ENCODE measurements around the gene OTUD5. TPM values are rescaled to one million over a fixed set of nuclear protein-coding genes. Genes with fewer than 3 reads are reported as not detected.
"Not testable (repeated sequence)": the region's sequence is repeated elsewhere in the genome, so short reads cannot be mapped to it uniquely, and the experiment has no call there.

Gene OTUD5
- total RNA-seq, 3 donors from 2014 or later = 55.5 to 65.2 (median 57.8) TPM

DNA sequence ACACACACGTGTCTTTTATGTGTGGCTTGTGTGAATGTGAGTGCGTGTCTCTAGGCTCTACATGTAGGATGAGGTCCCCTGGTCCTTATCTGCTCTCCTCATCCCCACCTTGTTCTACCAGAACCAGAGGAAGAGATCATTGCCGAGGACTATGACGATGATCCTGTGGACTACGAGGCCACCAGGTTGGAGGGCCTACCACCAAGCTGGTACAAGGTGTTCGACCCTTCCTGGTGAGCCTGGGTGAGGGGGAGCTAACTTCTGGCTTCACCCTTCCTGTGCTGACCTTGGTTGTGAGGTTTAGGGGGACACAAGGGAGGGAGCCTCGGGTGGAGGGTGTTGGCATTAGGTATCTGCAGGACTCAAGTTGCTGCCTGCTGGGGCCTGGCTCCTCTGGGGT is 56.3 kb downstream of the OTUD5 start:
- Mint-ChIP-seq H3K27me3 (ENCODE audit: low read depth) (no peaks in the 10 kb centered on the region), H3K36me3 (ENCODE audit: insufficient read depth) (no peaks in the 10 kb centered on the region), H3K9me3 (no peaks in the 10 kb centered on the region), H3K4me1 (ENCODE audit: low read depth) (peaks cover 11% of the 10 kb centered on the region), H3K4me3 (no peak overlapping the region)
- no peak for ATAC-seq
- no peak for DNase-seq

DNA sequence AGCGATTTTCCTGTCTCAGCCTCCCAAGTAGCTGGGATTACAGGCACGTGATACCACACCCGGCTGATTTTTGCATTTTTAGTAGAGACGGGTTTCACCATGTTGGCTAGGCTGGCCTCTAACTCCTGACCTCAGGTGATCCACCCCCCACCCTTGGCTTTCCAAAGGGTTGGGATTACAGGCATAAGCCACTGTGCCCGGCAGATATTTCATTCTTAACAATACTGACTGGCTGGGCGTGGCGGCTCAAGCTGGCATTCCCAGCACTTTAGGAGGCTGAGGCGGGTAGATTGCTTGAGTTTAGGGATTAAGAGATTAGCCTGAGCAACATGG is 58.4 kb downstream of the OTUD5 start:
- Mint-ChIP-seq H3K27me3 (ENCODE audit: low read depth) (no peaks in the 10 kb centered on the region), H3K9me3 (no peaks in the 10 kb centered on the region), H3K36me3 (ENCODE audit: insufficient read depth) (peaks cover 1% of the 10 kb centered on the region), H3K4me1 (ENCODE audit: low read depth) (peaks cover 18% of the 10 kb centered on the region), H3K4me3 (peak overlapping the region; percentile 87)
- DNase-seq = no peak
- ATAC-seq = no peak

DNA sequence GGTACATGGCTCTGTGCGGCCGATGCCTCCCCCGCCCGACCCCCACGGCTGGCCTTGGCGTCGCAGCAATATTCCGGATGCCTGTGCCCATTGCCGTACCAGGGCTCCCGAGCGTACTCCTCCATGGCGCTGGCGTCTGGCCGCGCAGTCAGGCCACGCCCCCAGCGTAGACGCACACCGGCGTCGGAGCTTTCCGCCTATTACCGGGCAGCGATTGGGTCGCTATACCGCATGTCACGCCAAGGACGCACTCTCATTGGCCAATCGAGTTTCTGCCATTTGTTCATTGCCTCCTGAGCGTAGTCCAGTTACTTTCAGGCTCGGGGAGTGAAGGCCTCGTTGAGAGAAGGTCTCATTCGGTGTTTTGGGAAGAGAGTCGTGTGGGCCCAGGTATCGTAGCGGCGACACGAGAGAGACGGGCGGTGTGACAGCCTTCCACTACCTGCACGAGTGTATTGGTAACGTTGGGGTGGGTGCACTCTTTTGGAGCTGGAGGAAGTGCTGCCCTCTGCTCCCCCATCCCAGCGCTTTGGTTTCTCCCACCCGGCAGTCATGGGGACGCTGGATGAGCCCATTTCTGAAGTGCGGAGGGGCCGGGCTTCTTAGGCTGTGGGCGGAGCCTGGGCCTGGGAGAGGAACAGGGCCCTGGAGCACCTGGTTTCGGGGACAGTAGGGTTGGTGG is 59.6 kb downstream of the OTUD5 start, which contains the start of the genes PQBP1 and TIMM17B:
TSS of gene PQBP1 (plus strand) at position 306 of the 682 bp plus-strand sequence. CDS start 580 bp downstream, outside the sequence.
TSS of gene TIMM17B (minus strand) at position 144 of the 682 bp plus-strand sequence. CDS start at position 125, 19 bp downstream.
- Mint-ChIP-seq H3K36me3 (ENCODE audit: insufficient read depth) (peaks cover 1% of the 10 kb centered on the region), H3K9me3 (no peaks in the 10 kb centered on the region), H3K4me1 (ENCODE audit: low read depth) (peaks cover 18% of the 10 kb centered on the region), H3K4me3 (peak within 1 kb of the TSS; percentile 87), H3K27me3 (ENCODE audit: low read depth) (no peaks in the 10 kb centered on the region)
- DNase-seq (peak; percentile 79), ATAC-seq (peak; percentile 87 to 91)

DNA sequence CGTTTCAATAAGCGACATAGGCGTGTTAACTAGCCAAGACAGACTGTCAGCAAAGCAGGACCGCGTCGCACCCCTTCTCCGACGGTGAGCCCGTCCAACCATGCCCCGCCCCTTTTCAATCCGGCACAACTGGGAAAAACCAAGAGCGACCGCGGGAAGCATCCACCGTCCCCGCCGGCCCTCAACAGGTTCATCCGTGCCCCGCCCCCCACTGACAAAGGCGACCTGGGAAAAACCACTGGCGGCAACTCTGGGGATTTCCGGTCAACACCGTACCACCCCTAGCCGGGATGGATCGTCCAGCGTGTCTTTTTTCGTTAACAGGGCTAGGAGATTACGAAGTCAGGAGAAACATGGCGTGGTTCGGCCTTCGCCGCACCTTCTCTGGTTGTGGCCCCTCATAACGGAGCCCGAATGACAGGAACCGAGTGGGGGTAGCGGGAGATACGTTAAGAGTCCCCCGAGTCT is 60.2 kb downstream of the OTUD5 start:
- peaks cover 1% of the 10 kb centered on the region for H3K36me3 Mint-ChIP-seq (ENCODE audit: insufficient read depth)
- peaks cover 18% of the 10 kb centered on the region for H3K4me1 Mint-ChIP-seq (ENCODE audit: low read depth)
- no peaks in the 10 kb centered on the region for H3K27me3 Mint-ChIP-seq (ENCODE audit: low read depth)
- ATAC-seq (peak; percentile 39 to 42), DNase-seq (peak; percentile 53)
- peak overlapping the region; percentile 87 for H3K4me3 Mint-ChIP-seq
- no peaks in the 10 kb centered on the region for H3K9me3 Mint-ChIP-seq

DNA sequence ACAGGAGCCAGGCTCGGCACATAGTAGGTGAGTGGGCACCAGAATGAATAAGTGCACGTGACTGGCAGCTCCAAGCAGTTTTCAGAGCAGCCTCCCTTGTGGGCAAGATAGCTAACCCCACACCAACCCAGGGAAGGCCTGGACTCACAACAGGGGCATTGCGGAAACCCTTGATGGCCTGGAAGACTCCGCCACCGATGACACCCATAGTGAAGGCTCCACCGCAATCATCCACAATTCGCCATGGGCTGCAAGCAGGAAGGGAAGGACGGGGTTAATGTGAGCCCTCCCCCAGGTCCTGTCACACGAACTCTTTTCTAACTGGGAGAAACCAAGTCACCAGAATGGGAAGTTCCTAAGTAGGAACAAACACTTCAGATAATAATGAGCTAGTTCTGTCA is 60.8 kb downstream of the OTUD5 start:
- H3K36me3 Mint-ChIP-seq (ENCODE audit: insufficient read depth) = peaks cover 1% of the 10 kb centered on the region
- DNase-seq (no peak), ATAC-seq (no peak)
- H3K27me3 Mint-ChIP-seq (ENCODE audit: low read depth) = no peaks in the 10 kb centered on the region
- H3K9me3 Mint-ChIP-seq = no peaks in the 10 kb centered on the region
- peaks cover 22% of the 10 kb centered on the region for H3K4me1 Mint-ChIP-seq (ENCODE audit: low read depth)
- peak overlapping the region; percentile 87 for H3K4me3 Mint-ChIP-seq

DNA sequence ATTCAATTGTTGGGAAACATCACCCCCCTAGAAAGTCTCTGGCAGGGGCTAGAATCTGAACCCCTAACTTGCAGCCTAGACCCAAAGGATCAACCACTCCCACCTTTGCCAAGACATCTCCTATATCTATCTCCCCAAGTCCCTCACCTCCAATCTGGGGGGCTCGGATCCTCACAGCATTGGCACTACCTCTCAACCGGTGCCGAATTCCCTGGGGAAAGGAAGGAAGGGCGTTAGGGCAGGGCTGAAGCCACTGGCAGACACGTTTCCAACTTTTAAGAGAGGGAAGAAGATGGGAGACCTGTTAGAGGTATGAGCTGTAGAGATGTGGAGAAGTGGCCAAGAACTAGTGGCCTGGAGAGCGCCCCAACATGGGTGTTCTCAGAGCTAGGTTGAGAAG is 62.5 kb downstream of the OTUD5 start:
- H3K9me3 Mint-ChIP-seq = no peaks in the 10 kb centered on the region
- no peak for ATAC-seq
- no peaks in the 10 kb centered on the region for H3K27me3 Mint-ChIP-seq (ENCODE audit: low read depth)
- DNase-seq = no peak
- H3K4me1 Mint-ChIP-seq (ENCODE audit: low read depth) = peaks cover 30% of the 10 kb centered on the region
- peaks cover 1% of the 10 kb centered on the region for H3K36me3 Mint-ChIP-seq (ENCODE audit: insufficient read depth)
- no peak overlapping the region for H3K4me3 Mint-ChIP-seq

DNA sequence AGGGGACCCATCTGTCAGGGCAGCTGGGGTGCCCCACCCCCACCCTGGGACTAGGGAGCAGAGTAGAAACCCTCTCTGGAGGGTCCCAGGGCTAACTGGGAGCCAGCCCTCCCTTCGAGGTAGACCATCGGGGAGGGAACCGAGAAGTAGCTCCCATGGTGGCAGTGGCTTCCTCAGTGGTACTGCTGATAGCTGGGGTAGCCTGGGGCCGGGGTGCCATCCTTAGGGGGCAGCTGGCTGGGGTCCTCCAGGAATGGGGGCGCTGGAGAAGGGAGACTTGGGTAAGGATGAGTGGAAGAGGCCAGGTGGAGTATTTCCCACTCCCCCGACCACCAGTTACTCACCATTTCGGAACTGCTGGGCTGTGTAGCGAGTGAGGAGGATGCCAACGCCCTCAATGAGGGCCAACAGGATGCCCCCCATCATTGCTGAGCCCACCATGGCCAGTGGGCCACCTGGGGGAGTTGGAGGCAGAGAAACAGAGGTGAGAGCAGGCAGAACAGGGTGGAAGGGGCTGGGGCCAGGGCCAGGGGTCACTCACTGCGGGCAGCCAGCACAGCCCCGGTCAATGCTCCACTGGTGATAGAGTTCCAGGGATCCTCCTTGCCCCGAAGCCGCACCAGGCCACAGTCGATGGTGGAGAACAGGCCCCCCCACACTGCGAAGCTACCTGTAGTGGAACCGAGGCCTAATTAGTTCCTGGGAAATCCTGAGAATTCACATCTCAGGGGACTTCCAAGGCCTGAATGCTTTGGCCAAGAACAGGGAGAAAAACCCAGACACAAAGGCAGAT is 63.7 kb downstream of the OTUD5 start:
- ATAC-seq (no peak), DNase-seq (no peak)
- H3K27me3 Mint-ChIP-seq (ENCODE audit: low read depth) = no peaks in the 10 kb centered on the region
- peaks cover 1% of the 10 kb centered on the region for H3K36me3 Mint-ChIP-seq (ENCODE audit: insufficient read depth)
- no peak overlapping the region for H3K4me3 Mint-ChIP-seq
- H3K9me3 Mint-ChIP-seq = no peaks in the 10 kb centered on the region
- H3K4me1 Mint-ChIP-seq (ENCODE audit: low read depth) = peaks cover 30% of the 10 kb centered on the region

DNA sequence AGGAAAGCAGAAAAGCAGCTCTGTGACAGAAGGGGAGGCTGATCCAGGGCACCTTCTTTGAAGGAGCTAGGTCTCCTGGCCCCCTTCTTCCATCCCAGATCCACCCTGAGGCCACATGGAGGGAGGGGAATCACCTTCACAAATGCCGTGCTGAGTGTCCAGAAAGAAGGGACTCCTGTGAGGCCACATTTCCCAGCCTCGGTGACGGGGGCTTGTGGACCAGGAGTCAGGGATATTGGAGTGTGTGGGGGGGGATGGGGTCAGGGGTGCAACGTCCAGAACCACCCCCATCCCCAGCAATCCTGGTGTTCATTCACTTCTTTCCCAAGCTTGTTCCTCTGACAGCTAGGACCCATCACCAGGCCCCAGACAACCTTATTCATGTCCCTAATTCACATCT is 64.5 kb downstream of the OTUD5 start:
- no peak for ATAC-seq
- H3K4me3 Mint-ChIP-seq = no peak overlapping the region
- H3K9me3 Mint-ChIP-seq = no peaks in the 10 kb centered on the region

DNA sequence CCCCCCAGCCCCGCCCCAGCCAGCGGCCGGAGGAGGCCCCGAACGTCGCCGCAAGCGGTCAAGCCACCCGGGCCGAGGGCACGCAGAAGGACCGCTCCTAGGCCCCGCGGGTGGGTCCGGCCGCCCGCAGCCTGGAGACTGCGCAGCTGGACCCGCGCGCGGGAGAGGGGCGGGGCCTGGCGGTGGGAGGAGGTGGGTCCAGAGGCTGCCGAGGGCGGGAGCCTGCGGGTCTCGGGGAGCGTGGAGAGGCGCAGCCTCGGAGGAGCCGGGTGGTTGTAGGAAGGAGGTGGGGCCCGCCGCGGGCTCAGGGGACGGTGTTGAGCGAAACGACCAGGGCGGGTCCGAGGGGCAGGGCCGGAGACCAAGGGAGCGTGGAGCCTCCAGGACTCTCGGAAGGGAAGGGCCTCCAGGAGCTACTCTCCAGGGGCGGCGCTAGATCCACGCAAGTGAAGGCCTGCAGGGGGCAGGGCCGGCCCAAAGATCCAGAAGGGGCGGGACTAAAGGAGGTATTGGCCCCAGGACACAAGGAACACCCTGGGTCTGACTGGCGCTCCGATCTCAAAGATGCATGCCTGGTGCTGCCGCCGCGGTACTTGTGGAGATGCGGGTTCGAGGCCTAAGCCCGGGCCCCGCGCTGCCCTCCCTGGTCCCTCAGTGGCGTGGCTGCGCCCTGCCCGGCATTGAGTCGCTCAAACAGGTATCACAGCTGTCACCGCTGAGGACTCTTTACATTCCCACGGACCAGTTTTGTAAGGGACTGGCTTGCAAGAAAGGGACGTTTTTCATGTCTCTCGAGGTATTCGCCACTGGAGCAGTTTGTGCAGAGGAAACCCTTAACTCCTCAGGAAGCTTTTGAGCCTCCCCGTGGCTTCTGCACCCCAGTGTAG is 65.8 kb downstream of the OTUD5 start:
- ATAC-seq (peak; percentile 90 to 92), DNase-seq (peak; percentile 59)
- H3K4me3 Mint-ChIP-seq = peak overlapping the region; percentile 88
- H3K4me1 Mint-ChIP-seq (ENCODE audit: low read depth) = peaks cover 24% of the 10 kb centered on the region
- no peaks in the 10 kb centered on the region for H3K9me3 Mint-ChIP-seq
- H3K36me3 Mint-ChIP-seq (ENCODE audit: insufficient read depth) = peaks cover 1% of the 10 kb centered on the region
- no peaks in the 10 kb centered on the region for H3K27me3 Mint-ChIP-seq (ENCODE audit: low read depth)

More for the DNA sequence above, 64.5 kb downstream of the OTUD5 start:
- peaks cover 1% of the 10 kb centered on the region for H3K36me3 Mint-ChIP-seq (ENCODE audit: insufficient read depth)
- H3K27me3 Mint-ChIP-seq (ENCODE audit: low read depth) = no peaks in the 10 kb centered on the region
- peaks cover 28% of the 10 kb centered on the region for H3K4me1 Mint-ChIP-seq (ENCODE audit: low read depth)
- DNase-seq = no peak

DNA sequence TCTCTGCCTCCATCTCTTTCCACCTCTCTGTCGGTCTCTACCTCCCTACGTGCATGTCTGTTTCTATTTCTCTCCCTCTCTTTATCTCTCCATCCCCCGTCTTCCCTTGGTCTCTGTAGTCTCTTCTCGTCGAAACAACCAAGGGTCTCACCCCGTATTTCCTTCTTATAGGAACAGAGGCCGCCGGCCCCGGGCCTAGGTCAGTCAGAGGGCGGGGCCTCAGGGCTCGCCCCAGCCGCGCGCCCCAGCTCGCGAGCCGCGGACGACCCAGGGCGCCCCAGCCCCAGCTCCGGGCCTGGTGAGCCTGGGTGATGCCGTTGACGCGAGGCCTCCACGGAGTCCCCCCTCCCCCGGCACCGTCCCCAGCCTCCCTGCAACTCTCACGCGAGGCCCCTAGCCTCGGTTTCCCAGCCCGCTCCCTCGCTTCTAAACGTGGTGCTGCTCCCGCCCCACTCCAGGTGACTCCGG is 66.4 kb downstream of the OTUD5 start:
- Mint-ChIP-seq H3K4me3 (peak overlapping the region; percentile 88), H3K27me3 (ENCODE audit: low read depth) (no peaks in the 10 kb centered on the region), H3K36me3 (ENCODE audit: insufficient read depth) (peaks cover 1% of the 10 kb centered on the region), H3K4me1 (ENCODE audit: low read depth) (peaks cover 19% of the 10 kb centered on the region), H3K9me3 (no peaks in the 10 kb centered on the region)
- peak; percentile 47 to 48 for ATAC-seq
- DNase-seq = no peak

DNA sequence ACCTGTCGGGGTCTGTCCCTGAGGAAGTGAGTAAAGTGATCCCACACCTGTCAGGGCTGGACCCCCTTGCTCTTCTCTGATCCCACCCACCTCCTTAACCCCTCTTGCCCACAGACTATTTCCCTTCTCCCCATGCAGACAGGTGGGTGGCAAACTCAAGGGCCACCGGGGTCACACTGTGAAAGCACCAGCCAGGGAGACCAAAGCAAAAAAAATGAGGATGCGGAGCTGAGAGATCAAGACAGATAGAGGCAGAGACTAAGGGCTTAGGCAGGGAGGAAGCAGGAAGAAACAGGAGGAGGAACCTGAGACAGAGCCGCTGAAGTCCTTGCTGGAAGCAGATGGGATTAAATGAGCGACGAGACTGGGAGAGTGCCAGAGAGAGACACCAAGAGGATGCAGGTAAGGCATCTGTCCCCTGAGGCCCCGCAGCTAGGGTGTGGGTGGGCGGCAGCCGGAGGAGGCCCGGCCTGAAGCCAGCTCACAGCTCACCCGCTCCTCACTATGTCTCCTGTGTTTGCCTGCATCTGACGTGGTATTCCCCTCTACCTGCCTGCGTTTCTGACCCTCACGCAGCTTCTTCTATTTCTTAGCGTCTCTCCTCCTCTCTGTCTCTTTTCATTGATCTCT is 67.0 kb downstream of the OTUD5 start:
- no peaks in the 10 kb centered on the region for H3K9me3 Mint-ChIP-seq
- peaks cover 1% of the 10 kb centered on the region for H3K36me3 Mint-ChIP-seq (ENCODE audit: insufficient read depth)
- H3K4me3 Mint-ChIP-seq = peak overlapping the region; percentile 88
- H3K4me1 Mint-ChIP-seq (ENCODE audit: low read depth) = peaks cover 19% of the 10 kb centered on the region
- H3K27me3 Mint-ChIP-seq (ENCODE audit: low read depth) = no peaks in the 10 kb centered on the region
- DNase-seq (no peak), ATAC-seq (peak; percentile 12 to 14)

DNA sequence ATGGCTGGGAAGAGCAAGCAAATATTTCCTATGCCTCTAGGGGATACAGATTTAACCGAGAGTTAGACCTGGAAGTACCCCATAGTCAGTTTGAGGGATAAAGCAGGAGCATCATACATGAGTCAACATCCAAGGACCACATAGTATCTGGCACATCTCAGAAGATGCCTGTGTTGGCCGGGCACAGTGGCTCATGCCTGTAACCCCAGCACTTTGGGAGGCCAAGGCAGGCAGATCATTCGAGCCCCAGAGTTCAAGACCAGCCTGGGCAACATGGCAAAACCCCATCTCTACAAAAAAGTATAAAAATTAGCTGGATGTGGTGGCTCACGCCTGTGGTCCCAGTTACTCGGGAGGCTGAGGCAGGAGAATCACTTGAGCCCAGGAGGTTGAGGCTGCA is 70.8 kb downstream of the OTUD5 start:
- H3K27me3 Mint-ChIP-seq (ENCODE audit: low read depth); DNase-seq; ATAC-seq; H3K9me3 Mint-ChIP-seq; H3K4me1 Mint-ChIP-seq (ENCODE audit: low read depth); H3K4me3 Mint-ChIP-seq; H3K36me3 Mint-ChIP-seq (ENCODE audit: insufficient read depth): not testable (repeated sequence)

DNA sequence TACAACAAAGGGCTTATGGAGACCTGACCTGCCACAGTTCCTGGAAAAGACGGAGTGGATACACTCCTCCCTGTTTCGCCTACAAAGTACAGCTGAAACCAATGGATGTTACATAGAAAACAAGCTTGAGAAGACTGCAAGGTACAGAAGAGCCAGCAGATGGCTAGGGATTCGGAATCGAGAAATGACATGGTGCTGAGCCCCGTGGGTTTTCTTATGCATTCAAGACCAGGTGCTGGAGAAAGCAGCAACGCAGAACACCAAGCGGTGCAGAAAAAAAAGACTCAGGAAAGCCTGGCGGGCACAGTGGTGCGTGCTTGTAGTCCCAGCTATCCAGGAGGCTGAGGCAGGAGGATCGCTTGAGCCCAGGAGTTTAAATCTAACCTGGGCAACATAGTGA is 73.7 kb downstream of the OTUD5 start:
- no peak for DNase-seq
- Mint-ChIP-seq H3K36me3 (ENCODE audit: insufficient read depth) (no peaks in the 10 kb centered on the region), H3K4me3 (no peak overlapping the region), H3K9me3 (no peaks in the 10 kb centered on the region), H3K27me3 (ENCODE audit: low read depth) (no peaks in the 10 kb centered on the region), H3K4me1 (ENCODE audit: low read depth) (peaks cover 2% of the 10 kb centered on the region)
- no peak for ATAC-seq
